Stimulated activated CD8-positive, alpha-beta memory T cell treated with anti-CD3 and anti-CD28 coated beads, Interleukin-2, amount 100 ng/mL, for 48 hours (primary cell): ENCODE measurements around the gene C3orf22.
"Not testable (repeated sequence)": the region's sequence is repeated elsewhere in the genome, so short reads cannot be mapped to it uniquely, and the experiment has no call there.

Source experiments
- DNase-seq, 2 donors: peaks; one replicate each; pipeline ENCODE4 v3.0.0-alpha.2; 2020; ENCODE audit warnings: low read depth in 2 of 2

C3orf22 gene

GRCh38 chr3:126558336-126559071 is at the start of gene C3orf22:
C3orf22 (minus strand) TSS chr3:126558932; CDS start chr3:126553390, 5,542 bp downstream.
- no peak for DNase-seq

- DNase-seq = no peak
These were observed 48.6 kb upstream of the C3orf22 start for GRCh38 chr3:126607214-126607908.

DNA sequence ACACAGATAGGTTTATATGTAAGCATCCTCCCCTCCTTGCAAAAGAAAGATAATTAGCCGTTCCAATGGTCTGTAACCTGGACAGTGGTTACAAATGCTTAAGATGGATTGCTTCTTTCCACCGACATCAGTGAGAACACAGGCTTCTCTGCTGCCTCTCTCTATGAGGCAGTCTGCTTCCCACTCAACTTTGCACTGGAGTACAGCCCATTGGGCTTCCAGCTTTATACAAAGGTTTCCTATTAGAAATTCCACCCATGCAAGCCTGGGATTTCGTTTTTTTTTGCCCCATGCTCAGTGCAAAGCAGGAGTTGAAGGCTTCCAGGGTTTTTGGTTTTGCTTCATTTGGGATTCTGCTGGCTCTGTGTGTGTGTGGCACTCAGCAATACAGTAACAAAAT is 47.3 kb upstream of the C3orf22 start:
- no peak for DNase-seq

GRCh38 chr3:126604691-126605090 is 46.0 kb upstream of the C3orf22 start:
- DNase-seq = no peak

- DNase-seq = no peak
These were observed 40.4 kb upstream of the C3orf22 start for GRCh38 chr3:126599101-126599500.

- not testable (repeated sequence) for DNase-seq
These were observed 36.7 kb upstream of the C3orf22 start for GRCh38 chr3:126595479-126595878.

GRCh38 chr3:126591515-126591914 is 32.8 kb upstream of the C3orf22 start:
- not testable (repeated sequence) for DNase-seq

DNA sequence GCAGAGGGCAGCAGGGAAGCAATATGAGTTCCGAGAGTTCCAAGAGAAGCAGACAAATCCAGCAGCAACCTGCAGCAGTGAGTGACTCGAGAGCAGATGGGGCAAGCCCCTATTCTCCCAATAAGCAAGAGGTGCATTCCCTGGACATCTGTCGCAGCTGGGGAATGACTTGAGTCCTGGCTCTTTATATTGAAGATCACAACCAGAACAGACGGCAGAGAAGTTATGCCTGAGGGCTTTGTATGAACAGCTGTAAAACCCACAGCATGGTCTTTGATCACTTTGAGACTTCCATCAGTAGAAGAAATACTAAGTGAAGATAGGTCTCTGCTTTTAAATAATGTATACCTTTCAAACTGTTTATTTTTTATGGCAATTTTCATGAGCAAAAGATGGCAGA is 23.6 kb upstream of the C3orf22 start:
- no peak for DNase-seq

DNA sequence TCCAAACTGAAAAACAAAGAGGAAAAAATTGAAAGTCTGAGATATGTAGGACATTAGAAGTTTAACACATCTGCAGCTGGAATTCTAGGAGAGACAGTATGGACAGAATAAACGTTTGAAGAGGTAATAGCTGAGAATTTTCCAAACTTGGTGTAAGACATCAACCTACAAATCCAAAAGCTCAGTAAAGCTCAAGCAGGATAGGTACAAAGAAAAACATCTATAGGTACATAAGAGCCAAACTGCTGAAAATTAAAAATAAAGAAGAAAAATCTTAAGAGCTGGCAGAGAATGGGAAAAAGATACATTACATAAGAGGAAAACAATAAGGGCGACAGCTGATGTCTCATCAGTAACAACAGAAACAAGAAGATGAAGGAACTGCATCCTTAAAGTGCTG is 22.8 kb upstream of the C3orf22 start:
- no peak for DNase-seq

DNA sequence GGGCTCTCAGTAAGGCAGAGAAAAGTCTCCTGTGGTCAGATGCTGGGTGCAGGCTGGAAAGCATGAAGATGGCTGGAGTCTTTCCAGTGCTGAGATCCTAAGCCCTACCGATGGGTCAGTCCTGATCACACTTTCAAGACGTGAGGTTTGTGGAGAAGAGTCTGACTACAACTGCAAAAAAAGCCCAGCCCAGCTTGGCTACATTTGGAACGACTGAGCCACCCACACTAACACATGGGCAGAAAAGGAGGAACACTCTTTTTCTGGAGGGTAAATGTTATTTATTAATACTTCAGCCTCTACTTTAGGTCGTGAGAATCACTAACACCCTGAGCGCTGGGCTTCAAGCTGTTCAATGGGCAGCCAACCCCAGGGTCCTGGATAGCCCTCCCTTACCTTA is 22.0 kb upstream of the C3orf22 start:
- DNase-seq = no peak

DNA sequence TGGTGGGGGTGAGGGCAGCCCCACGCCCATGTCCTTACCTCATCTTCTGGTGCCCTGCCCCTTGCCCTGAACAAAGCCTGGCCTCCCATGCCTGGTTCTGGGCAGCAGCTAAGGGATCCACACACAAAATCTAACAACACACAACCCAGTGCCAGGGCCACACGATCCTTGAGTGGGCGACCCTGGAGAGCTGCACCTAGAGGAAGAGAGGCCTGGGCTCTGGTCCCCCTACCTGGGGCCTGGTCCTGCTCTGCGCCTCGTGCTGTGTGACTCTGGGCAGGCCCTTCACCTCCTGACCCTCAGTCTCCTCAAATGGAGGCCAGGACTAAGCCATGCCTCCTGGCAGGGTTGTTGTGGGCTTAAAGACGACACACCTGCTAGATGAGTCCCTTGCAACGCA is 20.0 kb upstream of the C3orf22 start:
- DNase-seq = no peak

- DNase-seq = no peak
These were observed 18.5 kb upstream of the C3orf22 start for GRCh38 chr3:126577261-126577660.

DNA sequence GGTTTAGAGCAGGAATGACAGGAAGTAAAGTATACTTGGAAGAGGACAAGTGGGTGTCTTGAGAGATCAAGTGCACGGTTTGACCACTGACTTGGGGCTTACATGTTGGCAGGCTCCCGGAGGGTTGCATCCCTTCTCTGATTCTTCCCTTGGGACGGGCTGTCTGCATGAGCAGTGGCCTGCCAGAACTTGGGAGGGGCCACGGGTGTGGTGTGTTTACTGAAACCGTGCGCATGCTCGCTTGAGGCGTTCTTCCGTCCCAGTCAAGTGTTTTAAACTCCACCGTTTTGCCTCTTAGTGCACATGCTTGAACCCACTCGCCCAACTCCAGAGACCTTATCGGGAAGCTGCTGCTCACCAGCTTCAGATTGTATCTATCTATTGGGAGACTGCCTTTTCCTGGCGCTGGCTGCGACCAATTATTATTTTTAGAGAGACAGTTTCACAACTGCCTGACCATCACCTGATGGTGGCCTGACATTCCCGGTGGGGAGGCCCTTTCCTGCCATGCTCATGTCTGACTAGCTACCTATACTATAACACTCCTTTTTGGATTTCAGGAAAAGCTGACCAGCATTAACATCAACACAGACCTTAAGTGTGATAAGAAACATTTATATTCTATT is 14.9 kb upstream of the C3orf22 start:
- no peak for DNase-seq

DNA sequence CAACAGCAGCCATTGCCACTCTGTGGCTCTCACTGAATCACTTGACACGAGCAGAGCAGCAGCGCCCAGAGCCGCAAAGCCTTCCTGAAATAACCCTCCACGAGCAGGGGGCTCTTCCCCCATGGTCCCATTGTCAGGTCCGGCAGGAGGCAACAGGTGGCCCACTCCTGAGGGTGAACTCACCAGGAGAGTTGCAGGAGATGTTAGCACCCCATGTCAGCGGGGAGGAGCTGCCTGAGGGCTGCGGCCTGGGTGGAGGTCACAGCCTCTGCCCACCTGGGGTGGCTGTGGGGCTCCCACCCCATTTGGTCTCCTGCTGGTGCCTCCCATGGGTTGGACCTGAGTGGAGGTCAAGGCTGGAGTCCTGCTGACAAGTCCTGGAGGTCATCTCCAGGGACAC is 12.3 kb upstream of the C3orf22 start:
- no peak for DNase-seq

DNA sequence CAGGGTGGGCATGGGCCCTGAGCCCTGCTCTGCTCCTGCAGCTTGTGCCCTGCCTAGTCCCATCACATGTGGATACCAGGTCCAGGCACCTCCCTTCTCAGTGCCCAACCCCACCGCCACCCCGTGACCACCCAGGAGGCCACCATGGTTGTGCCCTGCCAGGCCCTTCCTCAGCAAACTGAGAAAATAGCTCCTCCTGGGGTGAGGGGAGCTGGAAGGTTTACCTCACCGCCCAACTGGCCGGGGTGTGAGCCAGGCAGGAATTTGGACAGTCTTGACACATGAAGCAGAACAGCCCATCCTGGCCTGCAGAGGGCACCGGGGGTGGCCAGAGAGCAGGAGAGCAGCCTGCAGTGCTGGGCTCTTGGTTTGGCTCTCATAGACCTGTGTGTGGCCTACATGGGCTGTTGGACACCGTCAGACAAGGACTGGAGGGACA is 11.4 kb upstream of the C3orf22 start:
- no peak for DNase-seq

DNA sequence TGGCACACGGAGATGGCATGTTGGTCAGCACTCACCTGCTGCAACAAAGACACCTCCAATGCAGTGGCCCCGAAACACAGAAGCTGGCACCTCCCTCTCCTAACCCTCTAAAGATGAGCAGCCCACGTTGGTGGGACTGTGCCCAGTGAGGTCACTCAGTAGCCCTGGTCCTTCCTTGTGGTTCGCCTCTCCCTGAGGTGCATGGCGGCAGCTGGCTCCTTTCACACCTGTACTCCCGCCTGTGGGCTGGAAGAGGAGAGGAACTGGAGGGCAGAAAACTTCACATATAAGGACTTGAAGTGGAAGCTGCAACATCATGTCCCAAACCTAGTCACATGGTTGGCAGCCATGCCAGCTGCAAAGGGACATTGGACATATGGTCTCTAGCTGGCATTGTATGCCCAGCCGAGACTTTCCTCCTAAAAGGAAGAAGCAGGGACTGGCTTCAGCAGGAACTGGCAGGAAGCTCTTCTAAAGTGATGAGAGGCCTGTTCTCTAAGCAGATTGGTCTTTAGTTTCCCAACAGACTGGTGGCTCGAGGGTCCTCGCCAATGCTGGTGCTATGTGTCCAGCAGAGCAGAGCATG is 10.8 kb upstream of the C3orf22 start:
- no peak for DNase-seq

DNA sequence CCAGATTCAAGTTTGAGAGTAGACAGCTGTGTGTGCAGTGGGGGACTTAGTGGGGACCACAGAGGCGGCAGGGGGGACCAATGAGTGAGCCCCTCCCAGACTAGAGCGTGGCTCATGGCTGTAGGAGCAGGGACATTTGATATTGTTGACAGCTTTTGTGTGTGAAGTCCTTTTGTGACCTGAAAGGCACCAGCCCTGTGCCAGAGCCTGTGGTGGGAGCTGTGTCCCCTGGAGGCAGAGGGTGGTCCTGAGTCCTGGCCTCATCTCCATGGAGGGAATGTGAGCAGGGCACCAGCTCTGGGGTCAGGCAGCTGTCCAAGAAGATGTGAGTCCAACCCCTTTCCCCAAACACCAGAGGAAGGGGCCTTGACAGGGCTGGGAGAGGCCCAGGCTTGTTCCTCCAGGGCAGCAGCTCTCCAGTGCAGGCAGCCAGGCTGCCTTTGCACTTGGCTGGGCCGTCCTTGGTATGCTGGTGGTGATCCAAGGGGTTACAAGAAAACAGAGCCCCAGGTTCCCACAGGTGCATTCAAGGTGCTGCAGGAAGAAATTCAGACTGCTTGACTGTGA is 10.1 kb upstream of the C3orf22 start:
- no peak for DNase-seq

GRCh38 chr3:126567696-126568438 is 9.1 kb upstream of the C3orf22 start:
- DNase-seq = no peak

DNA sequence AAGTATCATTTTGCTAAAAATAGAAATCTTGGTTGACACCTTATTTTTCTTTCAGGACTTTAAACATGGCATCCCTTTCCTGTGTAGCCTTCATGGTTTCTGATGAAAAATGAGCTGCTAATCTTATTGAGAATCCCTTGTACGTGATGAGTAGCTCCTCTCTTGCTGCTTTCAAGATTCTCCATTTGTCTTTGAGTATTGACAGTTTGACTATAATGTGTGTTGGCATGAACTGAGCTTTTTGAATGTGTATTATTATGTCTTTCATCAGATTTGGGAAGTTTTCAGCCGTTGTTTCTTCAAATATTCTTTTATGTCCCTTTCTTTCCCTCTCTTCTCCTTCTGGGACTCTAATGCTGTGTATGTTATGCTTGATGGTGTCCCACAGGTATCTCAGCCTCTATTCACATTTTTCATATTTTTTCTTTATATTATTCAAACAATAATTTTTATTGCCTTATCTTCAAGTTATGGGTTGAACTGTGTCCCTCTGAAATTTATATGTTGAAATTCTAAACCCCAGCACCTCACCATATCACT is 4.1 kb upstream of the C3orf22 start:
- no peak for DNase-seq

- no peak for DNase-seq
These were observed 971 bp downstream of the C3orf22 start for GRCh38 chr3:126557761-126558160.

DNA sequence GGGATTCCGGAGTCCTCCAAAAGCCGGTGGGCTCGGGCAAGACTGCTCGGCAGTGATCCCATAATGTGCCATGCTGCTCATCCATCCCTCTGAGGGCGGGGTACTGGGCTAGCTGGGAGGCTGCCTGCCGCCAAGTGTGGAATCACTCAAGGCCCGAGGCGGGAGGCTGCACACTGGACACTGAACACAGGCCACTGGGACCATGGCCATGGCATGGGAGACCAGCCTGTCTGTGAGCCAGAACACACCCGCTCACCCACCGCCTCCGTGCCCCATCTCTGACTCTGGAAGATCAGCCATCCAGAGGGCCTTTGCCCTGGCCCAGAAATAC is 1.4 kb downstream of the C3orf22 start:
- DNase-seq = no peak
